Coronary artery (tissue), 2 donors: ENCODE measurements around the gene FOXP4.
A peak's percentile ranks its signal among the peaks of the same experiment; 100 is the strongest.

Experiments used
- DNase-seq: peaks from one replicate; pipeline ENCODE4 v3.0.0-alpha.2; 2017; ENCODE audit warnings: low spot score
- H3K27ac ChIP-seq, 2 donors: fragments of 200-600 bp; sonication (generic); one replicate each; pipeline ENCODE4 v1.5.1; 2016 to 2019
- H3K4me3 ChIP-seq: fragments of 200-600 bp; sonication (generic); 2 replicates; pipeline ENCODE4 v1.5.1; 2016; ENCODE audit warnings: mild to moderate bottlenecking, moderate library complexity
- TF ChIP-seq, protein P1 (sequence below): fragments of 200-600 bp; sonication (generic); IDR thresholded peaks from one replicate; pipeline ENCODE4 v1.5.1; 2019; ENCODE audit warnings: antibody characterized with exemption

The FOXP4 gene

DNA sequence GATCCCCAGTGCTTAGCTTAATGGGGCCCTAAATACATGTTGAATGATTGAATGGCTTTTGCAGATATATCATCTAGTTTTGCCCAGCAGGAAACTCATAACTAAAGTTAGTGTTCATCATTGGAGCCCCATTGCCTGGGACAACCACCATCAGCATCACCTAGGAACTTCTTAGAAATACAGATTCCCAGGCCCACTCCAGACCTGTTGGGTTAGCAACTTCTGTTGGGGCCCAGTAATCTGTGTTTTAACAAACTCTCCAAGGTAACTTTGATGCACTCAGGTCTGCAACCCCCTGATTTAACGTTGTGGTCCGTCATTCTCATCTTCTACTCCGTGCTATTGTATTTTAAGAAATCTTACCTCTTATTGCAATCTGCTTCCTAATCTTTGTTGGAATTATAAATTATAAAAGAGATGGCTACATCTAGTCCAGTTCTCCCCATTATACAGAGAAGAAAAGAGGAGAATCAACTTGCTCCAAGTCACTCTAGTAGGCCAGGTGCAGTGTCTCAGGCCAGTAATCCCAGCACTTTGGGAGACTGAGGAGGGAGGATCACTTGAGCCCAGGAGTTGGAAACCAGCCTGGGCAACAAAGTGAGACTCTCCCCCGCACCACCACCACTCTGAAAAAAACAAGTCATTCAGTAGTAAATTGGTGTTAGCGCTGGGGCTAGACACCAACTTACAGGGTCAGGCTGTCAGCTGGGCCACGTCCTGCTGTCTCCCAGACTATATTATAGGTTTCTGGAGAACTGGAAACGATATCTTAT is 13.7 kb downstream of the FOXP4 start:
- H3K27ac ChIP-seq, result no peak overlapping the region
- DNase-seq, result no peak
- TF ChIP-seq, protein P1, sequence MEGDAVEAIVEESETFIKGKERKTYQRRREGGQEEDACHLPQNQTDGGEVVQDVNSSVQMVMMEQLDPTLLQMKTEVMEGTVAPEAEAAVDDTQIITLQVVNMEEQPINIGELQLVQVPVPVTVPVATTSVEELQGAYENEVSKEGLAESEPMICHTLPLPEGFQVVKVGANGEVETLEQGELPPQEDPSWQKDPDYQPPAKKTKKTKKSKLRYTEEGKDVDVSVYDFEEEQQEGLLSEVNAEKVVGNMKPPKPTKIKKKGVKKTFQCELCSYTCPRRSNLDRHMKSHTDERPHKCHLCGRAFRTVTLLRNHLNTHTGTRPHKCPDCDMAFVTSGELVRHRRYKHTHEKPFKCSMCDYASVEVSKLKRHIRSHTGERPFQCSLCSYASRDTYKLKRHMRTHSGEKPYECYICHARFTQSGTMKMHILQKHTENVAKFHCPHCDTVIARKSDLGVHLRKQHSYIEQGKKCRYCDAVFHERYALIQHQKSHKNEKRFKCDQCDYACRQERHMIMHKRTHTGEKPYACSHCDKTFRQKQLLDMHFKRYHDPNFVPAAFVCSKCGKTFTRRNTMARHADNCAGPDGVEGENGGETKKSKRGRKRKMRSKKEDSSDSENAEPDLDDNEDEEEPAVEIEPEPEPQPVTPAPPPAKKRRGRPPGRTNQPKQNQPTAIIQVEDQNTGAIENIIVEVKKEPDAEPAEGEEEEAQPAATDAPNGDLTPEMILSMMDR, result no peak
- H3K4me3 ChIP-seq, result peak overlapping the region; percentile 52

DNA sequence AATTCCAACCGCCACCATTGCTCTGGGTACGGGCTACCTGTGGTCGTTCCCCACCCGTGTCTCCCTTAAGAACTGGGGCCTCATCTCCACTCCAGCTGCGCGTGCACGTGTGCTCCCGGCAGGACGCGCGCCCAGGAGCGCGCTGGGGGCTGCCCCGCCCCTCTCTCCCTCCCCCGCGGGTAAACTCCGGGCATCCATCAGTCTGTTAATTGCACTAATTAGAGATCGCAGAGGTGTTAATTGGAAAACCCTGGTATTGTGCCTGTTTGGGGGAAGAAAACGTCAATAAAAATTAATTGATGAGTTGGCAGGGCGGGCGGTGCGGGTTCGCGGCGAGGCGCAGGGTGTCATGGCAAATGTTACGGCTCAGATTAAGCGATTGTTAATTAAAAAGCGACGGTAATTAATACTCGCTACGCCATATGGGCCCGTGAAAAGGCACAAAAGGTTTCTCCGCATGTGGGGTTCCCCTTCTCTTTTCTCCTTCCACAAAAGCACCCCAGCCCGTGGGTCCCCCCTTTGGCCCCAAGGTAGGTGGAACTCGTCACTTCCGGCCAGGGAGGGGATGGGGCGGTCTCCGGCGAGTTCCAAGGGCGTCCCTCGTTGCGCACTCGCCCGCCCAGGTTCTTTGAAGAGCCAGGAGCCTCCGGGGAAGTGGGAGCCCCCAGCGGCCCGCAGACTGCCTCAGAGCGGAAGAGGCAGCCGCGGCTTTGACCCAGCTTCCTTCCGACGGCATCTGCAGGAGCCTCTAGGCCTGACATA is 14.4 kb downstream of the FOXP4 start:
- peak overlapping the region; percentile 52 for H3K4me3 ChIP-seq
- no peak overlapping the region for H3K27ac ChIP-seq
- no peak for DNase-seq
- TF ChIP-seq, protein P1, result no peak

DNA sequence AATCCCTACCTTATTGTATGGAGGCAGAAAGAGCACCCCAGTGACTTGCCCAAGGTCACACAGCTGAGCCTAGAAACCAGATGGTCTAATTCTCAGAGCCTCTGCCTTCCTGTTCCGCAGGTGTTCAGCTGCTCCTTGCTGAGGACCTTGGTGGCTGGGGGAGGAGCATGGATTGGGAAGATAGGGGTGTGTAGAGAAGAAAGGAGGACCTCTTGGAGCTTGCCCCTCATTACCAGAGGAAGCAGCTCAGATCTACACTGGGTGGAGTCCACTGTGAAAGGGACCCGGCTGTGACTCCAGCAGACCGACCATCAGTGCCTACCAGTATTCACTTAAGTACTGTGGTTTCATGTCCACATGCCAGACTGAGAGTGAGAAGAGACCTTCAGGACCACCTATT is 15.2 kb downstream of the FOXP4 start:
- TF ChIP-seq, protein P1, result no peak
- no peak for DNase-seq
- no peak overlapping the region for H3K4me3 ChIP-seq
- H3K27ac ChIP-seq, result no peak overlapping the region

DNA sequence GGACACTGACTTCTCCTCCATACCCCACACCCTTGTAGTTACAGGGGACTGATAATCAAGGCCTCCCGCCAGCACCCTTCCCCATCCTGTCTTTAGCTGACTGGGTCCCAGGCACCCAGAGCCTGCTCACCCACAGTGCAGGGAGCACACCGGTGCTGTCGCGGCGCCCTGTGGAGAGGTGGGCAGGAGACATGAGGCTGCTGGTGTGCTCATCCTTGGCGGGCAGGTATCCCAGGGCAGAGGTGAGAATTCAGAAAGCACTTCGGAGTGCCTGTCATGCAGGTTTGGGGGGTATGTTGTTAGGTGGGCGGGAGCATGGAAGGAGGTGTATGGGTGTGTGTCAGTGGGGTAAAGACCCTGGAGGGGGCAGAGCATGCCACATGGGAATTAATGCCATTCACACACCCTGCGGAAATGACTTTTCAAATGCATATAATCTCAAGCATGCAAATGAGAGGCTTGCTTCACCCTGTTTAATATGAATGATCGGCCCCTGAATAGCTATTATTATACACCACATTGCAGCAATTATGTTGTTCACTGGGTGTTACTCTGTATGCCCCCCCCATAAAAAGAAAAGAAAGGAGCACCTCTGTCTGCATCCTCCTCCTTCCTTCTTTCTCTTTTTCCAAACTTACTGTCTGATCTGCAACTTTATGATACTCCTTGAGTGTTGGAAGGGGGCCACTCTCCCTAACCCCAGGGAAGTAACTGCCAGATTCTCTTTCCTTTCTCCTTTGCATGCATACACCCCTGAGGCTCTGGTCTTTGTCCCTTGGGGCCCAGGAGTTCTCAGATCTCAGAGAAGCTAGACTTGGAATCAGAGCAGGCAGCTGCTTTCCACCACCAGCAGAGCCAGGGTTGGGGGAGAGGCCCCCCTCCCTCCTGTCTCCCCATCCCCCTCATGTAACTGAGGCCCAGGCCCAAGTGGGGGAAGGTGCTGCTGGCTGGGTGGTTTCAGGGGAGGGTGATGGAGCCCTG is 16.0 kb downstream of the FOXP4 start:
- no peak overlapping the region for H3K4me3 ChIP-seq
- TF ChIP-seq, protein P1, result no peak
- H3K27ac ChIP-seq, result no peak overlapping the region
- no peak for DNase-seq

DNA sequence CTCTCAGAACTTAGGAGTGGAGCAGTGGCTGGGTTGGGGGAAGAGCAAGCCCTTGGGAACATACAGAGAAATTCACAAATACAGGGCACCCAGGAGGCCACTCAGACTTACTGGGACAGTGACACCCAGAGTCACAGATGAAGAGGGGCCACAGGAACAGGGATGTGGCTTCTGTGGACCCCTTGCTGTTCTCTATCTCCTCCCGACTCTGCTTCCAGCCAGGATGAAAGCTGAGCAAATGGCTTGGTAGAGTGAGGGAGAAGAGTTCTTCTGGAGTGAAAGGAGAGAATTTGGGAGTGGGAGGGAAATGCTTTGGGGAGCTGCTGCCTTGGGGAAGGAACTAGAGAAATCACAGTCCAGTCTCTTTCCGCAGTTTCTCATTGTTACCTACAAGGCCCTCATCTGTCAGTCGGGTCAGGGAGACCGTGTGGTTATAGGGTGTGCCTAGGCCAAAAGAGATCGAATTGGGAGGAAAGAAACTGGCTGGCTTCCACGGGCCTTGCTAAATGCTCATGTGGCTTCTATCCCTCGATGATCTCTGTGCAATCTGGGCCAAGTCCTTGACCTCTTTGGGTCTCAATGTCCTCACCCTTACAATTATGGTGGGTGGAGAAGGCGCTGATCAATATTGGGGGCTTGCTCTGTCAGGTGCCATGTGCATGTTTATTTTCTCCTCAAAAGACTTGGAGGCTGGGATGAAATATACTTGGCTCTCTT is 17.0 kb downstream of the FOXP4 start:
- no peak for DNase-seq
- Histone ChIP-seq H3K4me3 (no peak overlapping the region), H3K27ac (no peak overlapping the region)
- TF ChIP-seq, protein P1, result no peak

DNA sequence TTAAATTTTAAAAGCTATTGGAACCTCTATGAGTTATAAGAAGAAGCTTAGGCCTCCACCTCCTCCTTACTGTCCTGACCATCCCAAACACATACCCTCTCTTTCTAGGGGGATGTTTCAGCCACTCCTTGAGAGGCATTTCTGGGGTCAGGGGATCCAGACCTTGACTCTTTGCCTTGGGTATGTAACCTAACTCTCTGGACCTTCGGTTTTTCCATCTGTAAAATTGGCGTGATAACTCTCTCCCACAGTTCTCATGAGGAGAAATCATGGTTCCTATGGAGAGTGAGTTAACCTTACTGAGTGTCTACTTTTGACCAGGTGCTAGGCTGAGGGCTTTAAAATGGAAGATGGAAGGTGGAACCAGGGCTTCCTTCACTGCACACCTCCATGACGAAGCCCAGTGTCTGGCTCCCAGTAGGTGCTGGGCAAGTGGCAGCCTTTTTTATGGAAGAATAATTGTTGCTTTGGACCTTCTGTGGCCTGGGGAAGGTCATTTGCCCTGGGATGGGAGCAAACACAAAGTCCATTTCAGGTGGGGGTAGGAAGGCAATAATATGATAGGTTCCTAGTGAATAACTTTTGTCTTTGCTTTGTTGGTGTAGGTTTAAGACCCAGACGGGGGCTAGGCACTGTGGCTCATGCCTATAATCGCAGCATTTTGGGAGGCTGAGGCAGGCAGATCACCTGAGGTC is 18.4 kb downstream of the FOXP4 start:
- Histone ChIP-seq H3K27ac (no peak overlapping the region), H3K4me3 (no peak overlapping the region)
- no peak for DNase-seq
- TF ChIP-seq, protein P1, result no peak
